ENCODE measurements around the gene METTL26.

DNA sequence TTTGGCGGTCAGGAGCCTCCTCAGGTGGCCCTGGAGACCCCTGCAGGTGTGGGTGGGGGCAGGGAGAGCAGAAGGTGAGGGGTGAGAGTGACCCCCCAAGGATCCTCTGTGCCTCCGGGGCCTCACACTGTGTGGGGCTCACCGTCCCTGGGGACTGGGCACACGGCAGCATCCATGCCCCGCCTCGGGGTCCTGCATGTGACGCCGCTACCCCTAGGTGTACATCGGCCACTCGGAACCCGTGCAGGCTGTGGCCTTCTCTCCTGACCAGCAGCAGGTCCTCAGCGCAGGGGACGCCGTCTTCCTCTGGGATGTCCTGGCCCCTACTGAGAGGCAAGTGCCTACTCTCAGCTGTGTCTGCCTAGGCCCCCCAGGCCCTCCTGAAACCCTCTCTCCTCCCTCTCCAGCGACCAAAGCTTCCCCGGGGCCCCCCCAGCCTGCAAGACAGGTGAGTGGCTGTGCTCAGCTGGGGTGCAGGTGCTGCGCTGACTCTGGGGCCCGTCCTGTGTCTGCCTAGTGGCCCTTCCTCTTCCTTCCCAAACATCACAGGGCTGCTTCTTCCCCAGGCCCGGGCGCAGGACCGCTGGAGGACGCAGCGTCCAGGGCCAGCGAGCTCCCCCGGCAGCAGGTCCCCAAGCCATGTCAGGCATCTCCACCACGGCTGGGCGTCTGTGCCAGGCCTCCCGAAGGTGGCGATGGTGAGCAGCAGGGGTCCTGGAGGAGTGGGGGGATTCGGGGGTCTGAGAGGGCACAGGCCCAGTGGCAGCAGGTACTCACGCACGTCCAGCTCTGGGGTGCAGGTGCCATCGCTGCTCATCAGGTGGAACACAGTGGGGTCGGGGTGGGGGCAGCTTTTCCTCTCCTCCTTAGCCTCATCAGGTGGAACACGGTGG, 22.8 kb upstream of the METTL26 start:
- TF ChIP-seq, protein P1, sequence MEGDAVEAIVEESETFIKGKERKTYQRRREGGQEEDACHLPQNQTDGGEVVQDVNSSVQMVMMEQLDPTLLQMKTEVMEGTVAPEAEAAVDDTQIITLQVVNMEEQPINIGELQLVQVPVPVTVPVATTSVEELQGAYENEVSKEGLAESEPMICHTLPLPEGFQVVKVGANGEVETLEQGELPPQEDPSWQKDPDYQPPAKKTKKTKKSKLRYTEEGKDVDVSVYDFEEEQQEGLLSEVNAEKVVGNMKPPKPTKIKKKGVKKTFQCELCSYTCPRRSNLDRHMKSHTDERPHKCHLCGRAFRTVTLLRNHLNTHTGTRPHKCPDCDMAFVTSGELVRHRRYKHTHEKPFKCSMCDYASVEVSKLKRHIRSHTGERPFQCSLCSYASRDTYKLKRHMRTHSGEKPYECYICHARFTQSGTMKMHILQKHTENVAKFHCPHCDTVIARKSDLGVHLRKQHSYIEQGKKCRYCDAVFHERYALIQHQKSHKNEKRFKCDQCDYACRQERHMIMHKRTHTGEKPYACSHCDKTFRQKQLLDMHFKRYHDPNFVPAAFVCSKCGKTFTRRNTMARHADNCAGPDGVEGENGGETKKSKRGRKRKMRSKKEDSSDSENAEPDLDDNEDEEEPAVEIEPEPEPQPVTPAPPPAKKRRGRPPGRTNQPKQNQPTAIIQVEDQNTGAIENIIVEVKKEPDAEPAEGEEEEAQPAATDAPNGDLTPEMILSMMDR (IDR thresholded peaks at IDR 0.05), result no peak
- TF ChIP-seq POLR2A (IDR thresholded peaks at IDR 0.05), result no peak

Measured in body of pancreas (tissue), 4 donors.